Fibroblast of villous mesenchyme (primary cell): ENCODE results near the gene INPP4B. TPM values are rescaled to one million over a fixed set of nuclear protein-coding genes. Genes with fewer than 3 reads are reported as not detected.

Experiments used
- DNase-seq: peaks from one replicate; pipeline ENCODE4 v3.0.0-alpha.2; 2010; ENCODE audit warnings: low read depth
- H3K4me3 ChIP-seq: 2 replicates; pipeline ENCODE4 v1.5.1; 2011; ENCODE audit warnings: low read depth, mild to moderate bottlenecking, low read length
- total RNA-seq: library from RNA; depleted of rRNA; stranded (reverse); fragments of >200 nt; gene quantifications from 2 replicates; pipeline ENCODE4 v1.2.3, GENCODE V29; 2012
- TF ChIP-seq, protein P1 (sequence below): IDR thresholded peaks from 2 replicates; pipeline ENCODE4 v1.5.1; 2012; ENCODE audit warnings: low read depth, mild to moderate bottlenecking, low read length; ENCODE audit not compliant: insufficient read depth

Gene INPP4B
- total RNA-seq, 1 donor, result 64.3 TPM

- TF ChIP-seq, protein P1, sequence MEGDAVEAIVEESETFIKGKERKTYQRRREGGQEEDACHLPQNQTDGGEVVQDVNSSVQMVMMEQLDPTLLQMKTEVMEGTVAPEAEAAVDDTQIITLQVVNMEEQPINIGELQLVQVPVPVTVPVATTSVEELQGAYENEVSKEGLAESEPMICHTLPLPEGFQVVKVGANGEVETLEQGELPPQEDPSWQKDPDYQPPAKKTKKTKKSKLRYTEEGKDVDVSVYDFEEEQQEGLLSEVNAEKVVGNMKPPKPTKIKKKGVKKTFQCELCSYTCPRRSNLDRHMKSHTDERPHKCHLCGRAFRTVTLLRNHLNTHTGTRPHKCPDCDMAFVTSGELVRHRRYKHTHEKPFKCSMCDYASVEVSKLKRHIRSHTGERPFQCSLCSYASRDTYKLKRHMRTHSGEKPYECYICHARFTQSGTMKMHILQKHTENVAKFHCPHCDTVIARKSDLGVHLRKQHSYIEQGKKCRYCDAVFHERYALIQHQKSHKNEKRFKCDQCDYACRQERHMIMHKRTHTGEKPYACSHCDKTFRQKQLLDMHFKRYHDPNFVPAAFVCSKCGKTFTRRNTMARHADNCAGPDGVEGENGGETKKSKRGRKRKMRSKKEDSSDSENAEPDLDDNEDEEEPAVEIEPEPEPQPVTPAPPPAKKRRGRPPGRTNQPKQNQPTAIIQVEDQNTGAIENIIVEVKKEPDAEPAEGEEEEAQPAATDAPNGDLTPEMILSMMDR, result no peak
- DNase-seq, result no peak
These were observed 685.0 kb downstream of the INPP4B start for GRCh38 chr4:142161086-142161485.

GRCh38 chr4:142160509-142160908 lies 685.6 kb downstream of the INPP4B start:
- H3K4me3 ChIP-seq, result no peak overlapping the region
- peak; percentile 16 for DNase-seq
- TF ChIP-seq, protein P1, result no peak

More at GRCh38 chr4:142161086-142161485, 685.0 kb downstream of the INPP4B start:
- H3K4me3 ChIP-seq, result no peak overlapping the region

DNA sequence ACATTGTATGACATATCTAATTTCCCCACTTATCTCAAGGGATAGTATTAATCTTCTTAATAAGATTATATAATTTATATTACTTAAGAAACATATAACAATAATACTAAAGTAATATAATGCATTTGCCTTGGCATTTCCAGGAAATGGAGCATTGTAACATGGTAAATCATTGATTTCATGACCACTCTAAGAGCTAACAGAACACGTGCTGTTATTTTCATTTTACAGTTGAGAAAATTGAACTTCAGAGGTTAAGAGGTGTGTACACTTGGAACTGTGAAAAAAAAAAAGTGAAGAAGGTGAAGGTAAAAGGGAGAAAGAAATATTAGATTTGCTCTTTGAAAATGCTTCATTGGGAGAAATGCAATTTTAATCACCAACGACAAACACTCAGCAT lies 687.1 kb downstream of the INPP4B start:
- TF ChIP-seq, protein P1, result no peak
- DNase-seq, result no peak
- H3K4me3 ChIP-seq, result no peak overlapping the region

DNA sequence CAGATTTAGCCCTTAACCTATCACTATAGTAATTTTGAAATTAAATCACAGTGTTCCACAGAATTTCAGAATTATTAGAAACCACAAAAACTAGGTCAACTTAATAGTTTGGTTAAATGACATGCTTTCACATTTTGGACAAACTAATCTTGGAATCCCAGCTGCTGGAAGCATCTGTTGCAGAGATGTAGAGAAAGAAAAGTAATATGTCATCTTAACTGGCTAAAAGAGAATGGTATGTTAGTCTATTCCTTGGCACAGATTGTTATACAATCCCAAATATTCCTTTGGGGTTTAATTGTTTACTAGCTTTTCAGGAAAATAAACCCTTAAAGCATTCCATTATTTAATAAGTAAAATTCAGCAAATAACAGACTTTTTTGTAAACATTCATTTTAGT lies 689.8 kb downstream of the INPP4B start:
- DNase-seq, result no peak
- TF ChIP-seq, protein P1, result no peak
- H3K4me3 ChIP-seq, result no peak overlapping the region

- TF ChIP-seq, protein P1, result no peak
- H3K4me3 ChIP-seq, result no peak overlapping the region
- no peak for DNase-seq
These were observed 690.8 kb downstream of the INPP4B start for GRCh38 chr4:142155347-142155746.

DNA sequence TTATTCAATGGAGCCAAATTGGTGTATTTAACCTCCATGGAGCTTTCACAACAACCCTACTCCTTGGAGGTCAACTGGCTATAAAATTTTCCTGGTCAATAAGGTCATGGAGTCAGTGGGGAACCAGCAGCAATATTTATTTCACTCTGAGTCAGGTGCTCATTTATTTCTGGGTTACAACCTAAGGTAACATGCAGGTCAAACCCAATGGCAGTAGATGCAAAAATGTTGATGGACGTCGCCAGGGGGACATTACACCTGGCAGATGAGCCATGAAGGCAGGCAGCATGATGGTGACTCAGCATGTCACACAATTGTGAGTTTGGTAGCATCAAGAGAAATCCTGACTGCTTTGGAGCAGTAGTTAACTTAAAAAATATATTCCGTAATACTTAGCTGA lies 695.6 kb downstream of the INPP4B start:
- DNase-seq, result no peak
- TF ChIP-seq, protein P1, result no peak
- H3K4me3 ChIP-seq, result no peak overlapping the region

GRCh38 chr4:142144813-142145212 lies 701.3 kb downstream of the INPP4B start:
- TF ChIP-seq, protein P1, result no peak
- no peak for DNase-seq
- no peak overlapping the region for H3K4me3 ChIP-seq
